ENCODE data around the gene ANKRD18A.

- no peak for TF ChIP-seq TAF1 (IDR thresholded peaks at IDR 0.05; ENCODE audit: low read depth, low read length)
- TF ChIP-seq POLR2A (IDR thresholded peaks at IDR 0.05; ENCODE audit: low read depth, low read length), result no peak
- no peak for TF ChIP-seq SPI1 (IDR thresholded peaks at IDR 0.05; ENCODE audit: low read depth, low read length)
- no peak for TF ChIP-seq POLR2AphosphoS5 (IDR thresholded peaks at IDR 0.05; ENCODE audit: low read depth, low read length)
- TF ChIP-seq PAX5 (IDR thresholded peaks at IDR 0.05; ENCODE audit: insufficient read depth, low read length, severe bottlenecking), result no peak
These were observed 92.9 kb downstream of the ANKRD18A start for GRCh38 chr9:38527503-38527902.

Measured in GM12891 (cell line).